HG03280 (cell line): ENCODE measurements around the gene MPHOSPH9.
"Not testable (repeated sequence)": the region's sequence is repeated elsewhere in the genome, so short reads cannot be mapped to it uniquely, and the experiment has no call there.

Experiments used
- ATAC-seq: cut with Tn5 transposase; IDR thresholded peaks from one replicate; pipeline ENCODE4 v1.9.1; 2021; ENCODE audit warnings: mild to moderate bottlenecking, moderate library complexity; ENCODE audit not compliant: unreplicated experiment

MPHOSPH9 gene

GRCh38 chr12:123231931-123232330 lies 1.0 kb downstream of the MPHOSPH9 start:
- no peak for ATAC-seq

- no peak for ATAC-seq
These were observed 3.9 kb downstream of the MPHOSPH9 start for GRCh38 chr12:123229051-123229450.

- no peak for ATAC-seq
These were observed 5.2 kb downstream of the MPHOSPH9 start for GRCh38 chr12:123227581-123228258.

GRCh38 chr12:123225443-123225842 lies 7.5 kb downstream of the MPHOSPH9 start:
- no peak for ATAC-seq

- peak; percentile 55 for ATAC-seq
These were observed 9.7 kb downstream of the MPHOSPH9 start for GRCh38 chr12:123223241-123223668.

GRCh38 chr12:123207815-123208214 lies 25.1 kb downstream of the MPHOSPH9 start:
- ATAC-seq = not testable (repeated sequence)

- ATAC-seq = not testable (repeated sequence)
These were observed 26.1 kb downstream of the MPHOSPH9 start for GRCh38 chr12:123206794-123207193.

GRCh38 chr12:123200414-123200813 lies 32.5 kb downstream of the MPHOSPH9 start:
- no peak for ATAC-seq

GRCh38 chr12:123199936-123200335 lies 33.0 kb downstream of the MPHOSPH9 start:
- no peak for ATAC-seq

- no peak for ATAC-seq
These were observed 45.3 kb downstream of the MPHOSPH9 start for GRCh38 chr12:123187637-123188036.

GRCh38 chr12:123180171-123180570 lies 52.8 kb downstream of the MPHOSPH9 start:
- ATAC-seq = no peak

- no peak for ATAC-seq
These were observed 61.0 kb downstream of the MPHOSPH9 start for GRCh38 chr12:123171967-123172366.

GRCh38 chr12:123167329-123167728 lies 65.6 kb downstream of the MPHOSPH9 start:
- no peak for ATAC-seq

- ATAC-seq = no peak
These were observed 67.4 kb downstream of the MPHOSPH9 start for GRCh38 chr12:123165537-123165936.

GRCh38 chr12:123164710-123165261 lies 68.2 kb downstream of the MPHOSPH9 start:
- ATAC-seq = no peak

GRCh38 chr12:123164222-123164621 lies 68.7 kb downstream of the MPHOSPH9 start:
- no peak for ATAC-seq

- ATAC-seq = no peak
These were observed 69.7 kb downstream of the MPHOSPH9 start for GRCh38 chr12:123163227-123163626.

GRCh38 chr12:123160801-123161487 lies 72.0 kb downstream of the MPHOSPH9 start:
- no peak for ATAC-seq

- ATAC-seq = no peak
These were observed 79.0 kb downstream of the MPHOSPH9 start for GRCh38 chr12:123153906-123154305.

GRCh38 chr12:123152833-123153232 lies 80.1 kb downstream of the MPHOSPH9 start:
- no peak for ATAC-seq

GRCh38 chr12:123151457-123152454 lies 81.2 kb downstream of the MPHOSPH9 start:
- ATAC-seq = no peak
